Loucy (cell line): ENCODE results near the gene C1QTNF12.

Experiments
- EZH2phosphoT487 ChIP-seq: fragments of 200-600 bp; IDR thresholded peaks from 2 replicates; pipeline ENCODE4 v1.6.1; 2018; ENCODE audit warnings: antibody characterized with exemption, mild to moderate bottlenecking, moderate library complexity, borderline replicate concordance
- TF ChIP-seq, protein P1 (sequence below): fragments of 200-600 bp; sonication (generic); conservative IDR thresholded peaks from 2 replicates; pipeline ENCODE4 v1.5.1; 2014; ENCODE audit warnings: mild to moderate bottlenecking, antibody characterized with exemption, low read length

DNA sequence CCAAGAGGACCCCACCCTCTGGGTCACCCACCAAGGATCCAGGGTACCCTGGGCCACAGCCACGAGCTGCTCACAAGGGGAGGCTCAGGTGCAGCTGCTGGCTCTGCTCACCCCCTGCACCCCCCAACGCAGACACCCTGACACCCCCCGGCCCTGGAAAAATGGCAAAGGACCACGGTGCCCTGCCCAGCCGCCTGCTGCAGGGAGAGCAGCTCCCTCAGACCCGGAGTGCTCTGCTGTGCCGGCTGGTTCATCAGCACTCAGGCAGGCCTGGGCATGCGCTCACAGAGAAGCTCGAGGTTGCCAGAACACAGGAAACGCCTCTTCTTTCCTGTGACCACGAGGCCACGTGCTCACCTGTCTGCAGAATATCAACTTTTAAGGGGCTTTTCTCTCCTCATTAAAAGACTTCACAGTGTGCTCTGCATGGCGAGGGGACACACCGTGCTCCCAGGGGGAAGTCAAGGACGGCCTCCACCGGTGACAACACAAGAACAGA is 4.3 kb upstream of the C1QTNF12 start:
- TF ChIP-seq, protein P1, sequence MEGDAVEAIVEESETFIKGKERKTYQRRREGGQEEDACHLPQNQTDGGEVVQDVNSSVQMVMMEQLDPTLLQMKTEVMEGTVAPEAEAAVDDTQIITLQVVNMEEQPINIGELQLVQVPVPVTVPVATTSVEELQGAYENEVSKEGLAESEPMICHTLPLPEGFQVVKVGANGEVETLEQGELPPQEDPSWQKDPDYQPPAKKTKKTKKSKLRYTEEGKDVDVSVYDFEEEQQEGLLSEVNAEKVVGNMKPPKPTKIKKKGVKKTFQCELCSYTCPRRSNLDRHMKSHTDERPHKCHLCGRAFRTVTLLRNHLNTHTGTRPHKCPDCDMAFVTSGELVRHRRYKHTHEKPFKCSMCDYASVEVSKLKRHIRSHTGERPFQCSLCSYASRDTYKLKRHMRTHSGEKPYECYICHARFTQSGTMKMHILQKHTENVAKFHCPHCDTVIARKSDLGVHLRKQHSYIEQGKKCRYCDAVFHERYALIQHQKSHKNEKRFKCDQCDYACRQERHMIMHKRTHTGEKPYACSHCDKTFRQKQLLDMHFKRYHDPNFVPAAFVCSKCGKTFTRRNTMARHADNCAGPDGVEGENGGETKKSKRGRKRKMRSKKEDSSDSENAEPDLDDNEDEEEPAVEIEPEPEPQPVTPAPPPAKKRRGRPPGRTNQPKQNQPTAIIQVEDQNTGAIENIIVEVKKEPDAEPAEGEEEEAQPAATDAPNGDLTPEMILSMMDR = no peak
- TF ChIP-seq EZH2phosphoT487 = no peak
